Activated CD8-positive, alpha-beta memory T cell treated with anti-CD3 and anti-CD28 coated beads, Interleukin-2, amount 50 U/mL, for 1 hour (primary cell): Measurements from ENCODE around the gene HS6ST3.

ENCODE experiments used
- DNase-seq: peaks from one replicate; pipeline ENCODE4 v3.0.0-alpha.2; 2020; ENCODE audit errors: extremely low read depth

Gene HS6ST3

DNA sequence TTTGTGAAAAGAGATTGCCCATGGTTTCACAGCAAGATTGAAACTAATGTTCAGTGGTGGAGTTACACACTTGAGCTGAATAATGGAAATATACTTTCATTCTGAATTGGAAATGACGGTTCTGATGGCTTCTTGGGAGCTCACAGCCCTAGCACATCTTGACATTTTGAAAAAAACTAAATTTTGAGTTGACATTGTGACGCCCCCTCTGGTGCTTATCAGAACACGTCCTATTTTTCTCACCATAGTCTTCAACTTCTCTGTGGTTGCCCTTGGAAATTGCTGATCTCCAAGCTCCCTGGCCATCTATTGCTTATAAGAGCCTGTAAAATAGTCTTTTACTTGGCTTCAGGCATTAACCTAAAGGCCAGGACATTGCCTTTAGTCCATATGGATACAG lies 702.3 kb downstream of the HS6ST3 start:
- DNase-seq, result no peak

DNA sequence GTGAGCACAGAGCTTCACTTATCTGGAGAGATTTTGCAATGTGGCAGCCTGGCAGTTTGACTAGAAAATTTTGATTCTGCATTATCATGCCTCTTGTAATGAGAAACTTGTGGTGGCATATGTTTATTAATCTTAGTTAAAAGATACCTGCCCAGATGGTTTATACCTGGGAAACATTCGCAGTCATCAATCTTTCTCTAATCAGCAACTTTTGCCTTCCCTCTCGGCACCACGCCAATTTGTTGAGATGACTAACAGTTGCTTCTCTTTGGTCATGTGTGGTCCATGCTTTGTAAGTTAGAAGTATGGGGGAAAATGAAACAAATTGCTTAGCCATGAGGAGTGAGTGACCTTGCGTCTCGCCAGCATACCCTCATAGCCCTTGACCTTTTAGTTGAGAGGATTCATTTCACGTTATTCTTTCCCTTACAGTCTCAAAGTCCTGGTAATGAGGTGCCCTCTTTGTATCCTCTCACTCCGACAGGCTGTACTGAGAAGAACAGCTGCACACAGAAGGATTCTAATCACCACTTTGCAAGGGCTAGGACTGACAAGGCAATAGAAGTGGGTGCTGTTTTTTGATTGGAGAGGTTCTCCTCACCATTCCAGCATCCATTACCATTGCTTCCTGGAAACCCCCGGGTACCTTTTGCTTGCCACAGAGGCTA lies 703.0 kb downstream of the HS6ST3 start:
- DNase-seq, result no peak

GRCh38 chr13:96793404-96793755 lies 703.5 kb downstream of the HS6ST3 start:
- DNase-seq, result no peak

DNA sequence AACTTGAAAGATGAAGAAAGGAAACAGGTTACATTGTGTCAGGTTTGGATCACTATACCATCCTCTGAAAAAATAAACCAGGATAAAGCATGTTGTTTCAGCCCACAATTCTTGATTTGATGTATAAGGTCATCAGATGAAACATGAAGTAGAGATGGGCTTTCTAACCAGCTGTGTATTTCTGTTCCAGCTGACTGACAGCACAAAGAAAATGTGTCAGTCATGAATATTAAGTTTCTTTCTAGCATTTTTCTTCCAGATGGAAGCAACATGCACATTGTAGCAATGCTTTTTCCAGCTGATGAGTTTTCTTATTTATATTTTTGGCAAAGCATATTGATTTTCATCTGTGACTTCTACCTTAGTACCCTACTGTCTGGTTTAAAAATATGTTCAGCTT lies 704.8 kb downstream of the HS6ST3 start:
- no peak for DNase-seq

DNA sequence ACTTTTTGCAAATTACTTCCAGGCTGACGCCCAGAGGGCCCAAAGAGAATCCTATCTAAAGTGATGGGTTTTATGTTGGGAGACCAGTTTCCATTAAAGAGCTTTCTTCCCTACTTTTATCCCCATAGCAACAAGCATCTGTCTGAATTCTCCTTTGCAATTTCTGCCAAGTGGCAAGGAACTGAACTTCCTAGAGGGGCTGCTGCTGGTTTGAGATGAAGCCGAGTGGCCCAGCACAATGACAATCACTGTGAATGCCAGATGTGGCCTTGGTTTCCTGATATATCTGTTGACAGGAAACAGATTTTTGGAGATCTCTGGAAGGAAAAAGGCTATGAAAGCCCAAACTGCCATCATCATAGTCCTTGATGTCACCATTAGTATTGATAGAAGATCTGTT lies 705.8 kb downstream of the HS6ST3 start:
- DNase-seq, result no peak

GRCh38 chr13:96796091-96796633 lies 706.3 kb downstream of the HS6ST3 start:
- DNase-seq, result no peak

- no peak for DNase-seq
Observed at GRCh38 chr13:96797136-96797535, 707.2 kb downstream of the HS6ST3 start.

DNA sequence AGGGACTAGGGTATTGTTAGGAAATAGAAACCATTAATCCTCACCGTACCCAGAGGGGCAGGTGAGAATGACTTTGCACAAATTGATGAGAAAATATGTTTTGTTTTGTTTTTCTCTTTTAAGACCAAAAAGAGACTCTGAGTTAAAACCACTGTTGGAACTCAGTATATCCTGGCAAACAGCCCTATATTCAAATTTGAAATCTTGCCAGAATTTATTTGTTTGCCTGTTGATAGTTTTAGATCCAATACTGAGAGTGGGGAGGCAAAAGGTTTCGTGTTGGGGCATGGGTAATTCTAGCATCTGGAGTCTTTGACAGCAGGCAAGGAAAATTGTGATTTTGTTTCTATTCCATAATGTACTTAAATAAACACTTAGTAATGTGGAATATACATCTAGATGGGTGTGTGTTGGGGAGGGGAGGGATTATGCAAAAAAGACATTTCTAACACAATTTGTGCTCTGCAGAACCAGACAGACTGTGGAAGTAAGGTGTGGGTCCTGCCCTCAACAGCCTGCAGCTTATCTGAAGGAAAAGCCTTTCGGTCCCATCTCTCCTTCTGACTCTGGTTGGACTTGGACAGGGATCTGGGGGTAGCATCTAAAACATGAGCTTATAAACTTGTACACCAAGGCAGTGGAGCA lies 713.7 kb downstream of the HS6ST3 start:
- no peak for DNase-seq

DNA sequence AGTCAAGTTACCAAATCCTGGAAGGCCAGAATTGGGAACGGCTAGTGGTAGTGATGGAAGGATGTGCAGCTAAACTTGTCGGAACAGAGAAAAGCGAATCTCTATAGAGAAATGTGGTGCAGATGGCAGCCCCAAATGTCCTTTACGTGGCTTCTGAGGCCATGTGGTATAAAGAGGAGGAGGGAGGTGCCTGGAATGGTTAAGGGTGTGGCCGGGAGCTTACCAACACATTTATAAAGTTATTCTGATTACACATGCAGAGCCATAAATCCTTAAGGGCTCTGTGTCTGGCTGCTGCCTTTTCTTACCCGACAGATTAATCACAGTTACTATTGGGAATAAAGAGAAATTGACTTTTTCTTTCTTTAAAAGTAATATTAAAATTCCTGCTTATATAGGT lies 714.3 kb downstream of the HS6ST3 start:
- no peak for DNase-seq

DNA sequence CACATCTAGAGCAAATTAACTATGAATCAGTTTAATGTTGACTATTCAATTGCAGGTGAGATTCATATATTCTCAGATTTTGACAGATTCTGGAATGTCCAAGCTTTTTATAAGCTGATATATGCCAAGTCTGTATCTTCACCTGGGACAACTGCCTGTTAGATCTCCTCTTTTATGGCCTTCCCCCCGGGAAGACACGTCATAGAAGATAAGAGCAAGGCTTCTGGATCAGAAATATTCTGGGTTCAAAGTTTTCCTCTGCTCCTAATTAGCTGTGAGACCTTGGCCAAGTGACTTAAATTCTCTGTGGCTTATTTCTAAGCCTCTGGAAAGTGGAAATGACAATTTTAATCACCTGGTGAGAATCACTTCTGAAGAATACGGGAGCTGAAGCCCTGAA lies 716.8 kb downstream of the HS6ST3 start:
- no peak for DNase-seq

DNA sequence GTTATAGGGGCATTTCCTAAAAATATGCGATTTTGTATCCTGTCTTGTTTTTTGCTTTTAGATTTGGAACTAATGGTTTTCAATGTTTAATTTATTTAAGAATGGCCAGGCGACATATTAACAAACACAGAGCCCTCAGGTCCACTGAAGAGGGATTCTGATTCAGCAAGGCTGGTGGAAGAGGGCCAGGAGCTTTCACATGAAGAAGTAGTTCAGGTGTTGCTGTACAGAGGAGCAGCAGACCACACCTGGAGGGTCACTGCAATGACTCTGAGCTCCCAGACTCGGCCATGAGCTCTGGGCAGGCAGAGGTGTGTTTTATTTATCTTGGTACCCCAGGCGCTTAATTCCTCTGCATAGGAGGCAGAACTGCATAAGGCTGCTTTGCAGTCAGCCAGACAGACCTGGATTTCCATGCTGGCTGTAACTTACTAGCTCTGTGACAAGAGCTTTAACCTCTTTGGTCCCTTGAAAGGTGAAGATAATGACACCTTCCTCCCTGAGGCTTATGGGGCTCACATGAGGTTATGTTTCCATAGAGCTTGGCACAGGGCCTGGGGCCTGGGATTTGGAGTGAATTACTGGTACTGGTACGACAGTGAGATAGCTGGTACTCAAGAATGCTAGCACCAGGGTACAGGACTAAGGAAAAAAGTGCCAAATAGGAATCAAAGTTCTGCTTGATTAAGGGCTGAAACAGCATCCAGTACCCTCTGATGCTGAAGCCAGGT lies 719.6 kb downstream of the HS6ST3 start:
- DNase-seq, result no peak

GRCh38 chr13:96810104-96810503 lies 720.2 kb downstream of the HS6ST3 start:
- no peak for DNase-seq

GRCh38 chr13:96811049-96811448 lies 721.1 kb downstream of the HS6ST3 start:
- no peak for DNase-seq

GRCh38 chr13:96816261-96816660 lies 726.4 kb downstream of the HS6ST3 start:
- DNase-seq, result no peak

GRCh38 chr13:96816874-96817273 lies 727.0 kb downstream of the HS6ST3 start:
- DNase-seq, result no peak

- no peak for DNase-seq
Observed at GRCh38 chr13:96817336-96817941, 727.5 kb downstream of the HS6ST3 start.

- no peak for DNase-seq
Observed at GRCh38 chr13:96819375-96819774, 729.5 kb downstream of the HS6ST3 start.

GRCh38 chr13:96821381-96821780 lies 731.5 kb downstream of the HS6ST3 start:
- DNase-seq, result no peak

DNA sequence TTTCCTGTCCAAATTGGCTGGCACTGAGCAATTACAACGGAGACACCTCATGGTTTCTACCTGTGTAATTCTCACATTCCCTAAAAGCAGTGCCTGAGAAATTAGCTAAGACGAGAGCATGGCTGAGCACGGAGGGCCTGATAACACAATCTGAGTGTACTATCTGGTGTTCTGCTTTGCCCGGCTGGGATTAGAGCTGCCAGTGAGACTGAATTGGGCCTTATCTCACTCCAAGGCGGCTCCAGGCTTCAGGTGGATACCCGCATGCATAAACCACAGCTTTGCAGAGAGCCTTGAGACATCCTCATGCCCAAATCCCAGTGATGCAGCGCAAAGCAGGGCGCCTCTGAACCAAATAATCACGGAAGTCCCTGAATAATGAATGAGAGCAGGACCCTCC lies 732.1 kb downstream of the HS6ST3 start:
- no peak for DNase-seq

- DNase-seq, result no peak
Observed at GRCh38 chr13:96822895-96823294, 733.0 kb downstream of the HS6ST3 start.

DNA sequence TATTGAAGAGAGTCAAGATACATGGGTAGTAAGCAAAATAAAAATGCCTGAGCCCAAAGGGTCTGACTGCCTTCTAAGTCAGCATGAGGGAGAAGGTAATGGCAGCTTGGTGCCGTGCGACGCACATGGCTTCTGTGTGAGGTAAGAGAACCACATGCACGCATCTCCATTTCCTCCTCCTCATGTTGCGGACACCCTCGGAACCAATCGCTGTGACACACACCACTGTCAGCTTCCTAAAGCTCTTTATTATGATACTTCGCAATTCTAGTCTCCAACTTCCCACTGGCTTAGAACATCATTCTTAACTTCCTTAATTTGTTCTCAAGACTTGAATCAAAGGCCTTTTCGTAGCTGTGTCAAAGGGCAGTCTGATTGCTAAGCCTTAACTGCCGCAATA lies 734.2 kb downstream of the HS6ST3 start:
- DNase-seq, result no peak

- DNase-seq, result no peak
Observed at GRCh38 chr13:96825653-96826052, 735.7 kb downstream of the HS6ST3 start.

DNA sequence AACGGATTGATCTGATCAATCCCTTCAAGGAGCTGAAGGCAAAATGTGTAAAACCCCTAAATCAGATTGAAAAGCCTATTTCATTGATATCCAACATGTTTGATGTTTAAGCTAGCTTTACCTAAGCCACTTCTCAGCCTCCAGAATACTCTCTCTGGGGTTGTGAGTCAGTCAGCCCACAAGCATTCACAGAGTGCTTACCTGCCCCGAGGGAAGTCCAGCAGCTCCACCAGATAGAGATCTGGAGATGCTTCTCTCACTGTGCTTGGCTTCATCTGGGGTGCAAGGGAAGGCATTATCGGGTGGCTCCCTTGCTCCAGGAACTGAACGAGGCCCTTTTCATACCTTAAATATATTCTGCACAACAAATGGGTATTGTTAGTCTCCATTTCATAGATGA lies 744.7 kb downstream of the HS6ST3 start:
- no peak for DNase-seq
